ENCODE results near the gene CRYBG1.
"Not testable (repeated sequence)": the region's sequence is repeated elsewhere in the genome, so short reads cannot be mapped to it uniquely, and the experiment has no call there.

The CRYBG1 gene

GRCh38 chr6:106558364-106558763 is 197.8 kb downstream of the CRYBG1 start:
- Mint-ChIP-seq H3K27me3 (no peaks in the 10 kb centered on the region), H3K9me3 (ENCODE audit: low read depth) (no peaks in the 10 kb centered on the region), H3K4me1 (ENCODE audit: low read depth) (peaks cover 19% of the 10 kb centered on the region), H3K4me3 (no peak overlapping the region), H3K36me3 (peaks cover 11% of the 10 kb centered on the region), H3K27ac (peak overlapping the region; percentile 28)

DNA sequence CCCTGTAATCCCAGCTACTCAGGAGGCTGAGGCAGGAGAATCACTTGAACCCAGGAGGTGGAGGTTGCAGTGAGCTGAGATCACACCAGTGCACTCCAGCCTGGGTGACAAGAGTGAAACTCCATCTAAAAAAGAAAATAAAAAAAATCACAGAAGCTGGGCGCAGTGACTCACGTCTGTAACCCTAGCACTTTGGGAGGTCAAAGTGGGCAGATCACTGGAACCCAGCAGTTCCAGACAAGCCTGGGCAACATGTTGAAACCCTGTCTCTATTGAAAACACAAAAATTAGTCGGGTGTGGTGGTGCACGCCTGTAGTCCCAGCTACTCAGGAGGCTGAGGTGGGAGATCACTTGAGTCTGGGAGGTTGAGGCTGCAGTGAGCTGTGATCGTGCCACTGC is 199.1 kb downstream of the CRYBG1 start:
- peaks cover 13% of the 10 kb centered on the region for H3K4me1 Mint-ChIP-seq (ENCODE audit: low read depth)
- H3K27ac Mint-ChIP-seq; H3K36me3 Mint-ChIP-seq; H3K9me3 Mint-ChIP-seq (ENCODE audit: low read depth); H3K27me3 Mint-ChIP-seq; H3K4me3 Mint-ChIP-seq: not testable (repeated sequence)

DNA sequence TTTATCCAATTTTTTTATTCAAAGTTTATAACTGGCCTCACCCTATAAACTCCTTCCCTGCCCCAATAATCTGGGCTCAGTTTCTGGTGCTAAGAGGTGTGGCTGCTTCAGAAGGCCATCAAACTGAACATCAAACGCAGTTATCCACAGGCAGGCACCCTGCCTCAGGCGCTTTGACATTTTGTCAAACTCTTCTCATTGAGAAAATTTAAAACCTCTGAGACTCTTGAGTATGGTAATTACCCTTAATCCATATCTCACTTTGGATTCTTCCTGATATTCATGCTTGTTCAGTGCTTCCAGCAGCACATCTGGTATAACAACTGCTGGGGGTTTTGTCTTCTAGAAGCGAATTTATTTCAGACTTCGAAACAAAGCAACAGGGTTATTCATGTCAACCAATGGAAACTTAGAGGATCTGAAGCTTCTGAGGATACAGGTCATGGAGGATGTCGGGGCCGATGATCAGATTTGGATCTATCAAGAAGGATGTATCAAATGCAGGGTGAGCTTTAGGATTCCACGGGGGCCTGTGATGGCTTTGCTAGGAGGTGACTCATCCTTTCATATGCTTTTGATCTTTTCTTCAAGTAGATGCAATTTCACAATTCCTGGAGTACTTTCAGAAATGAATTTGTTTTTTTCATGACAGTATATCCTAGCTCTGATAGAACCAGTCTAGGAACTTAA is 200.6 kb downstream of the CRYBG1 start:
- H3K4me3 Mint-ChIP-seq: no peak overlapping the region
- peaks cover 4% of the 10 kb centered on the region for H3K36me3 Mint-ChIP-seq
- H3K27ac Mint-ChIP-seq: peak overlapping the region; percentile 66
- H3K9me3 Mint-ChIP-seq (ENCODE audit: low read depth): no peaks in the 10 kb centered on the region
- H3K4me1 Mint-ChIP-seq (ENCODE audit: low read depth): peaks cover 13% of the 10 kb centered on the region
- no peaks in the 10 kb centered on the region for H3K27me3 Mint-ChIP-seq

- peaks cover 8% of the 10 kb centered on the region for H3K4me1 Mint-ChIP-seq (ENCODE audit: low read depth)
- no peak overlapping the region for H3K4me3 Mint-ChIP-seq
- peaks cover 4% of the 10 kb centered on the region for H3K36me3 Mint-ChIP-seq
- H3K27ac Mint-ChIP-seq: no peak overlapping the region
- no peaks in the 10 kb centered on the region for H3K9me3 Mint-ChIP-seq (ENCODE audit: low read depth)
- H3K27me3 Mint-ChIP-seq: no peaks in the 10 kb centered on the region
These were observed 201.3 kb downstream of the CRYBG1 start for GRCh38 chr6:106561686-106562405.

- Mint-ChIP-seq H3K27ac (peak overlapping the region; percentile 54), H3K36me3 (peaks cover 4% of the 10 kb centered on the region)
These were observed 203.1 kb downstream of the CRYBG1 start for GRCh38 chr6:106563614-106564013.

DNA sequence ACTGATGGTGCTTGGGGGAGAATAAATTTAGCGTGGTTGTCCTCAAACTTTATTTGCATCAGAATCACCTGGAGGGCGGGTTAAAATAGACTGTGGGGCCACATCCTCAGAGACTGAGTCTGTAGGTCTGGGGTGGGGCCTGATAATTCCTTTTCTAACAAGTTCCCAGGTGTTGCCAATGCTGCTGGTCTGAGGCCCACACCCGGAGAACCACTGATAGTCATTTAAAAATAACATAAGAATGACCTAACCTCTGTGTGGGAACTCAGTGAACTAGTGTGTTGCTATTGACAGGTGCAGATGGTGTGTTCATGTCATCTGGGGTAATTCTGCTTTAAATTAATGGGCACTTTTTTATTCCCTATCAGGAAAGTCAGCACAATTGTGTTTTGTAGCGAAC is 204.0 kb downstream of the CRYBG1 start:
- Mint-ChIP-seq H3K27me3 (no peaks in the 10 kb centered on the region), H3K27ac (no peak overlapping the region), H3K4me1 (ENCODE audit: low read depth) (peaks cover 11% of the 10 kb centered on the region), H3K9me3 (ENCODE audit: low read depth) (no peaks in the 10 kb centered on the region), H3K4me3 (no peak overlapping the region), H3K36me3 (peaks cover 4% of the 10 kb centered on the region)

More at GRCh38 chr6:106563614-106564013, 203.1 kb downstream of the CRYBG1 start:
- Mint-ChIP-seq H3K9me3 (ENCODE audit: low read depth) (no peaks in the 10 kb centered on the region), H3K27me3 (no peaks in the 10 kb centered on the region), H3K4me1 (ENCODE audit: low read depth) (peaks cover 9% of the 10 kb centered on the region), H3K4me3 (no peak overlapping the region)

- Mint-ChIP-seq H3K9me3 (ENCODE audit: low read depth) (no peaks in the 10 kb centered on the region), H3K4me3 (no peak overlapping the region), H3K27ac (peak overlapping the region; percentile 46), H3K27me3 (no peaks in the 10 kb centered on the region), H3K36me3 (no peaks in the 10 kb centered on the region), H3K4me1 (ENCODE audit: low read depth) (peaks cover 3% of the 10 kb centered on the region)
These were observed 208.0 kb downstream of the CRYBG1 start for GRCh38 chr6:106568530-106568929.

DNA sequence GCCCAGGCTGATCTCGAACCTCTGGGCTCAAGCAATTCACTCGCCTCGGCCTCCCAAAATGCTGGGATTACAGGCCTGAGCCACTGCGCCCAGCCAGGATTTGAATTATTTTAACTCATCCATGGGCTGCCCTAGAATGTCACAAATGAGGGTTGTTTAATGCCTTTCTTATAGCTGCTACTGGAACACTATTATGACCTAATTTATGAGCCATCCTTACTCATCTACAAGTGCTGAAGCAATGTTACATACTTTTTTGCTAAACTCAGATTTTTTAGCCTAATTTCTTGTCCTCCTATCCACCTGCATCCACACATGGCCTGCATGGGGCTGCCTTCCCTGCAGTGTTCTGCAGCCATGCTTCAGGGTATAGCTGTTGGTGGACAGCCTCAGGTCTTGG is 208.9 kb downstream of the CRYBG1 start:
- Mint-ChIP-seq H3K36me3 (no peaks in the 10 kb centered on the region), H3K4me1 (ENCODE audit: low read depth) (peaks cover 3% of the 10 kb centered on the region), H3K9me3 (ENCODE audit: low read depth) (no peaks in the 10 kb centered on the region), H3K27ac (no peak overlapping the region), H3K4me3 (no peak overlapping the region), H3K27me3 (no peaks in the 10 kb centered on the region)

GRCh38 chr6:106572436-106572835 is 211.9 kb downstream of the CRYBG1 start:
- H3K27me3 Mint-ChIP-seq: no peaks in the 10 kb centered on the region
- peak overlapping the region; percentile 34 for H3K27ac Mint-ChIP-seq
- no peak overlapping the region for H3K4me3 Mint-ChIP-seq
- no peaks in the 10 kb centered on the region for H3K36me3 Mint-ChIP-seq
- H3K4me1 Mint-ChIP-seq (ENCODE audit: low read depth): peaks cover 3% of the 10 kb centered on the region
- no peaks in the 10 kb centered on the region for H3K9me3 Mint-ChIP-seq (ENCODE audit: low read depth)

- H3K9me3 Mint-ChIP-seq (ENCODE audit: low read depth): no peaks in the 10 kb centered on the region
- no peaks in the 10 kb centered on the region for H3K36me3 Mint-ChIP-seq
- no peak overlapping the region for H3K4me3 Mint-ChIP-seq
- H3K27ac Mint-ChIP-seq: peak overlapping the region; percentile 4
- H3K4me1 Mint-ChIP-seq (ENCODE audit: low read depth): peaks cover 3% of the 10 kb centered on the region
- no peaks in the 10 kb centered on the region for H3K27me3 Mint-ChIP-seq
These were observed 212.5 kb downstream of the CRYBG1 start for GRCh38 chr6:106572875-106573585.

DNA sequence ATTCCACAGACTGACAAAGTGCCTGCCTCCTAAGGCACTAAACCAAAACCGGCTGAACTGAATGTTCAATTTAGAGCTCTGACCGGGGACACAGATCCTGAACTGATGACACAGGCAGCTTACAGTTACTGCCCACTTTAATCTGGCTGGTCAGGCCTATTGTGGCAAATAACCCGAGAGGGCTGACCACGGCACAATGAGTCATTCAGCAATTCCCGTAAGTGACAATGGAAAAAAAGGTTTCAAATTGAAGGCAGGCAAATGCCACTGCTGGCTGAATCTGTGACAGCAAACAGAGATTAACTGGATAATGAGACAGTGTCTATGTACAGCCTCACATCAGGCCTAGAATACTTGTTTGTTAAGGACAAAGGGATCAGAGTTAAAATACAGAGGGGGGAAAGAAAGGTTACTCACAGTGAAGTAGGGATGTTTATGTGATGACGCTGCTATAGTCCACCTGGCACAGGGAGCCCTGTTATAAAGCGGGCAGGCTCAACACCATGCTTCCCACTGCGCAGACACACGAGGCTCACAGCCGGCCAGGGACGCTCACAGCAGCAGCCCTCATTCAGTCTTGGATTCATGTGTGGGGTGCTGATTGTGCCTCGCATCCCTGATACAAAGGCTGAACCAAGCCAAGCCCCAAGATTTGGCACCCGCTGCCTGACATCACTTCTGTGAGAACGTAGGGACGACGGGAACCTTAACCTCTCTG is 214.4 kb downstream of the CRYBG1 start:
- no peak overlapping the region for H3K27ac Mint-ChIP-seq
- no peaks in the 10 kb centered on the region for H3K9me3 Mint-ChIP-seq (ENCODE audit: low read depth)
- no peaks in the 10 kb centered on the region for H3K4me1 Mint-ChIP-seq (ENCODE audit: low read depth)
- H3K27me3 Mint-ChIP-seq: no peaks in the 10 kb centered on the region
- no peak overlapping the region for H3K4me3 Mint-ChIP-seq
- H3K36me3 Mint-ChIP-seq: no peaks in the 10 kb centered on the region

DNA sequence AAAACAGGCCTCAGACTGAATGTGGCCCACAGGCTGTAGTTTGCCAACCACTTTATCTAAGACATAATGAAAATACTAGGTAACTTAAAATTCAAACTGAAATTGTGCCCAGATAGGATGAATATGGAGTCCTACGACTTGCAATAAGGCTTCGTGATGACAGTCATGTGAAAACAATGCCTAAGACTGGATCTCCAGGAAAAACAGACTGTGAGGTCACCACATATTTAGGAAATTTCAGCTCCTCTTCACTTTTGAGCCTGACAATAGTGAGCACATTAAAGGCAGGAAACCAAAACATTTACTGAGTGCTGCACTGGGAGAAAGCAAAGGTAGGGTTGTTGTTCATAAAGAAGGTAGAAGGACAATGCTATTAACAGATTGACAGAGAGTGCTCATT is 218.8 kb downstream of the CRYBG1 start:
- H3K9me3 Mint-ChIP-seq (ENCODE audit: low read depth): no peaks in the 10 kb centered on the region
- no peak overlapping the region for H3K27ac Mint-ChIP-seq

DNA sequence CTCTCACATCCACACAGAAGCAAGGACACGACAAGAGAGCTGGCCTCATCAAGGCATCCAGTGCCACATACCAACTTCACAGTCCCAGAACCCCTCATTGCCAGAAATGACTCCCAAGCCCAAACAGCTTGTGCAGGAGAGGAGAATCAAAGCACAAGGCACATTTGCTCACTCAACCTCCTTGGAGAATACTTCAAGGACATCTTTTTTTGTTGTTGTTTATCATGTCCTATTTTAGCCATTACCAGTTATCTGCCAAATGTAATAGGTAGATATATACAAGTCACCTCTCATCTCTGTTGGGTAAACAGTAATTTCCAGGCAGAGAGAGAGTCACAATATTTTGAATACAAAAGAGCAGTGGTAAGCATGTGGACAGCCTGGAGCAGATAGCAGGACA is 221.0 kb downstream of the CRYBG1 start:
- Mint-ChIP-seq H3K27me3 (no peaks in the 10 kb centered on the region), H3K4me3 (no peak overlapping the region), H3K36me3 (peaks cover 6% of the 10 kb centered on the region), H3K4me1 (ENCODE audit: low read depth) (no peaks in the 10 kb centered on the region), H3K9me3 (ENCODE audit: low read depth) (no peaks in the 10 kb centered on the region), H3K27ac (no peak overlapping the region)

More for the DNA sequence above, 218.8 kb downstream of the CRYBG1 start:
- H3K4me1 Mint-ChIP-seq (ENCODE audit: low read depth): no peaks in the 10 kb centered on the region
- H3K27me3 Mint-ChIP-seq: no peaks in the 10 kb centered on the region
- peaks cover 4% of the 10 kb centered on the region for H3K36me3 Mint-ChIP-seq
- H3K4me3 Mint-ChIP-seq: no peak overlapping the region

DNA sequence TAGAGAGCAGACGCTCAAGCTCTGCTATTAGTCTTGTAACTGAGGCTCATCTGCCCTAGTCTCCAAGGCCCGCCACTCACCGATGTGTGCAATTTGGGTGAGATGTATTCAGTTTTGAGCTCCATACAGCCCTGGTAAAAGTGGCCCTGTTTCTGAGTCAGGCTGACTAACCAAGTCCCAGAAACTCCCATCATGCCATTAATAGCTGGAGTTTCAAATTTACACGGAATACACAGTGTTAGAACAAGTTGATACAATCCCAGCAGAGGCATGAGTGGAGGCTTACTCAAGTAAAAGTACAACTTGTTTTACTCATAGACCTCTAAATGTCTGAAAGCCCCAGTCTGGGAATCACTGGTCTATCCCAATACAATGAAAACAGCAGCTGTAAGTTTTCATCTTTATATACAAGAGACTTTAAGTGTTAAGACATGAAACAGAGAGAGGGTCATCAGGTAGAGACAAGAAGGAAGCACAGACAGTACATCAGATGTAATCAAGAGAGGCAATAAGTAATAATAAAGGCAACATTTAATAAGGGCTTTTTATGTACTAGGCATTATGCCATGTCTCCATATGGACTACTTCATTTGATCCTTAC is 226.4 kb downstream of the CRYBG1 start:
- Mint-ChIP-seq H3K27ac (no peak overlapping the region), H3K36me3 (peaks cover 17% of the 10 kb centered on the region), H3K4me3 (no peak overlapping the region), H3K27me3 (no peaks in the 10 kb centered on the region), H3K4me1 (ENCODE audit: low read depth) (no peaks in the 10 kb centered on the region), H3K9me3 (ENCODE audit: low read depth) (no peaks in the 10 kb centered on the region)

Measured in activated naive CD8-positive, alpha-beta T cell (primary cell).